ENCODE results near the gene TIMD4. TPM values are rescaled to one million over a fixed set of nuclear protein-coding genes. Genes with fewer than 3 reads are reported as not detected.

TIMD4 gene
- total RNA-seq, 6 experiments from 2014 or later: 0.31 to 16.3 (median 4.8) TPM

DNA sequence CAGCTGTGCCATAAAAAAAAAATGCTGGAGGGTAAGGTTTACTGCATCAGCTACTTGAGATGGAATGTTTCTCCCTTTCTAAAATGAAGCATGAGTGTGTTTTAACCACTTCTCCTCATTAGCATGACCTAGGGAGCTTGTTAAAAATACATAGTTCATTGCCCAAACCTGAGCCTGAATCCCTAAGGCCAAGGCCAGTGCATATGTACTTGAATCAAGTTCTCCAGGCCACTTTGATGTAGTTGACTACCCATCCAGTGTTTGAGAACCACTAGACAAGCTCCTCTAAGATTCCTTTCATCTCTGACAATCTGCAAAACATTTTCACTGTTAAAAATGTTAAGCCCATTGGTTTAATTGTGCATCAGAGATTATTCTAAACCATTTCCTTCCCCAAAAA is 6.7 kb downstream of the TIMD4 start:
- no peak for ATAC-seq
- intact Hi-C loops (cut with DNase I): no loop called here
- Histone ChIP-seq H3K27ac (no peak overlapping the region), H3K4me1 (no peaks in the 10 kb centered on the region), H3K27me3 (no peaks in the 10 kb centered on the region), H3K4me3 (no peak overlapping the region), H3K9me3 (no peaks in the 10 kb centered on the region), H3K36me3 (no peaks in the 10 kb centered on the region)
- TF ChIP-seq POLR2A (IDR thresholded peaks at IDR 0.05): no peak
- TF ChIP-seq, protein P1, sequence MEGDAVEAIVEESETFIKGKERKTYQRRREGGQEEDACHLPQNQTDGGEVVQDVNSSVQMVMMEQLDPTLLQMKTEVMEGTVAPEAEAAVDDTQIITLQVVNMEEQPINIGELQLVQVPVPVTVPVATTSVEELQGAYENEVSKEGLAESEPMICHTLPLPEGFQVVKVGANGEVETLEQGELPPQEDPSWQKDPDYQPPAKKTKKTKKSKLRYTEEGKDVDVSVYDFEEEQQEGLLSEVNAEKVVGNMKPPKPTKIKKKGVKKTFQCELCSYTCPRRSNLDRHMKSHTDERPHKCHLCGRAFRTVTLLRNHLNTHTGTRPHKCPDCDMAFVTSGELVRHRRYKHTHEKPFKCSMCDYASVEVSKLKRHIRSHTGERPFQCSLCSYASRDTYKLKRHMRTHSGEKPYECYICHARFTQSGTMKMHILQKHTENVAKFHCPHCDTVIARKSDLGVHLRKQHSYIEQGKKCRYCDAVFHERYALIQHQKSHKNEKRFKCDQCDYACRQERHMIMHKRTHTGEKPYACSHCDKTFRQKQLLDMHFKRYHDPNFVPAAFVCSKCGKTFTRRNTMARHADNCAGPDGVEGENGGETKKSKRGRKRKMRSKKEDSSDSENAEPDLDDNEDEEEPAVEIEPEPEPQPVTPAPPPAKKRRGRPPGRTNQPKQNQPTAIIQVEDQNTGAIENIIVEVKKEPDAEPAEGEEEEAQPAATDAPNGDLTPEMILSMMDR (IDR thresholded peaks at IDR 0.05): no peak
- no peak for DNase-seq

DNA sequence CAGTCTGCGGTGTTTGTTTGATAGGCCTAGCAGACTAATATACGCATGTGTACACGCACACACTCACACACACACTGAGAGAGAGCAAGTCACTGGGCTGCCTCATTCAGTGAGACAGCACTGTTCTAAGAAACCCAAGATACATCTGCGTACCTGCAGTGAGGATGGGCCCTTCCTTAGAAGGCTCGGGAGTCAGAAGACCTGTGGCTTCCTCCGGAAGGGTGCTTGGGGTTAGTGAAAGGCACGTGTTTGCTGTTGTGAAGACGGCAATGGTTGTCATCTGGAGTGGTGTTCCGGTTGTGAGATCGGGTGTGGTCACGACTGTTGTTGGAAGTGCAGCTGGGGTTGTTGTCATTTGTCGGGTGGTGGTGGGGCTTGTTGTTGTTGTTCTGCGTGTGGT is 11.7 kb downstream of the TIMD4 start:
- DNase-seq: no peak
- H3K9me3 ChIP-seq: no peaks in the 10 kb centered on the region
- H3K36me3 ChIP-seq: no peaks in the 10 kb centered on the region
- TF ChIP-seq, protein P1 (IDR thresholded peaks at IDR 0.05): no peak
- TF ChIP-seq POLR2A (IDR thresholded peaks at IDR 0.05): no peak
- no peak overlapping the region for H3K4me3 ChIP-seq
- no peaks in the 10 kb centered on the region for H3K27me3 ChIP-seq
- 83% methylated on average over 11 of the region's 13 CpGs for WGBS (ENCODE audit: insufficient coverage, low coverage, low lambda C conversion rate, missing lambda C conversion rate)
- intact Hi-C loops (cut with DNase I): no loop called here
- no peak for ATAC-seq
- H3K27ac ChIP-seq: no peak overlapping the region
- H3K4me1 ChIP-seq: no peaks in the 10 kb centered on the region

DNA sequence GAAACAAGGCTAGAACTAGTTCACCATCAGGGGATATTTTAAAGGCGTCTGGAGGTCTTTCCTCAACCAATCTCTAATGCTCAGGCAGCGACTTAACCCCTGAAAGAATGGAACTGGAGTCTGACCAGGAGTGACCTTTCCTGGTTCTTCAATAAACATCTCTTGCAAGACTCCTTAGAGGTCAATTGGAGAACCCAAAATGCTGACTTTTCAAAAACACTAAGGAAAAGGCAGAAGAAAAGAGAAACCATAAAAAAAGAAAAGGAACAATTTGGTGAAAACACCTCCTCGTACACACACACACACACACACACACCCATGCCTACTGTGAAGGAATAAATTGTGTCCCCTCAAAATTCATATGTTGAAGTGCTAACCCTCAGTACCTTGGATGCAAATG is 12.3 kb downstream of the TIMD4 start:
- TF ChIP-seq, protein P1 (IDR thresholded peaks at IDR 0.05): no peak
- no peak for TF ChIP-seq POLR2A (IDR thresholded peaks at IDR 0.05)
- peak in 1 of 4 donors; percentile 45 for ATAC-seq
- H3K4me1 ChIP-seq: no peaks in the 10 kb centered on the region
- H3K36me3 ChIP-seq: no peaks in the 10 kb centered on the region
- 54% methylated on average over 3 of the region's 3 CpGs for WGBS (ENCODE audit: insufficient coverage, low coverage, low lambda C conversion rate, missing lambda C conversion rate)
- no peak overlapping the region for H3K4me3 ChIP-seq
- intact Hi-C loops (cut with DNase I): no loop called here
- DNase-seq: no peak
- H3K9me3 ChIP-seq: no peaks in the 10 kb centered on the region
- H3K27ac ChIP-seq: no peak overlapping the region
- no peaks in the 10 kb centered on the region for H3K27me3 ChIP-seq

DNA sequence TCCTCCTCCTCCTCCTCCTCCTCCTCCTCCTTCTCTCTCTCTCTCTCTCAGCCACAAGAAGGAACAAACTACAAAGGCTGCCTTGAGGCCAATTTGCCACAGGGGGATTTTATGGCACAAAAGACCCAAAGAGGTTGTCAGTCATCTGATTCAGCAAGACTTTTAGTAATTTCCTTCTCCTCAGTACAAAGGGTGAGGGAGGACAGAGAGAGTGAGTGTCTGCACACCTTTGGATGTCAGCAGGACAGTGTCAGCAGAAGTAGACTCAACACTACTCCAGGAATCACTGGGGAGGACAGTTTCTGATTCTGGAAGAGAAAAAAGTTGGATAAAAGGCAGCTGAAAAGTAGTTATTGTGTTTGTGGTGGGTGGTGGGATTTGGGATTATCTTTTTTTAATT is 13.6 kb downstream of the TIMD4 start:
- TF ChIP-seq, protein P1 (IDR thresholded peaks at IDR 0.05): no peak
- no peak for TF ChIP-seq POLR2A (IDR thresholded peaks at IDR 0.05)
- H3K4me3 ChIP-seq: no peak overlapping the region
- intact Hi-C loops (cut with DNase I): no loop called here
- H3K9me3 ChIP-seq: no peaks in the 10 kb centered on the region
- H3K4me1 ChIP-seq: no peaks in the 10 kb centered on the region
- H3K36me3 ChIP-seq: no peaks in the 10 kb centered on the region
- H3K27me3 ChIP-seq: no peaks in the 10 kb centered on the region
- no peak overlapping the region for H3K27ac ChIP-seq
- ATAC-seq (no peak), DNase-seq (no peak)

DNA sequence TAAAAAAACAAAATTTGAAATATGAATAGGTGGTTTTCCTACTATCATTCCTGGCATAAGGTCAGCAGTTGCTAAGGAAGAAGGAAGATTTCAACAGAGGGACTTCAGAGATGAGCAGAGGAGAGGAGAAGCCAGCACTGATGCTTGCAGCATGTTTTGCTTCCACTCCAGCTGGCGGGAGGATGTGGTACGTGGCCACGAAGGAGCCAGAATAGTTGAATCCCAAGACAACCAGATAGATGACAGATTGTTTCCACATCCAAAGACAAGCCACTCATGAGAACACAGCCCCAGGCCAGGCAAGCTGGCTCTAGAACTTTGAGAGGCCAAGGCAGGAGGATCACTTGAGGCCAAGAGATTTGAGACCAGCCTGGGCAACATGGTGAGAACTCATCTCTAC is 15.1 kb downstream of the TIMD4 start:
- Histone ChIP-seq H3K4me3 (no peak overlapping the region), H3K27ac (no peak overlapping the region), H3K27me3 (no peaks in the 10 kb centered on the region), H3K36me3 (no peaks in the 10 kb centered on the region), H3K4me1 (no peaks in the 10 kb centered on the region), H3K9me3 (no peaks in the 10 kb centered on the region)
- no peak for TF ChIP-seq POLR2A (IDR thresholded peaks at IDR 0.05)
- TF ChIP-seq, protein P1 (IDR thresholded peaks at IDR 0.05): no peak
- ATAC-seq (no peak), DNase-seq (no peak)
- 68% methylated on average over 3 of the region's 3 CpGs for WGBS (ENCODE audit: insufficient coverage, low coverage, low lambda C conversion rate, missing lambda C conversion rate)
- intact Hi-C loops (cut with DNase I): no loop called here

Data from right lobe of liver (tissue), 6 donors.